ENCODE data around the gene FBXW11.

DNA sequence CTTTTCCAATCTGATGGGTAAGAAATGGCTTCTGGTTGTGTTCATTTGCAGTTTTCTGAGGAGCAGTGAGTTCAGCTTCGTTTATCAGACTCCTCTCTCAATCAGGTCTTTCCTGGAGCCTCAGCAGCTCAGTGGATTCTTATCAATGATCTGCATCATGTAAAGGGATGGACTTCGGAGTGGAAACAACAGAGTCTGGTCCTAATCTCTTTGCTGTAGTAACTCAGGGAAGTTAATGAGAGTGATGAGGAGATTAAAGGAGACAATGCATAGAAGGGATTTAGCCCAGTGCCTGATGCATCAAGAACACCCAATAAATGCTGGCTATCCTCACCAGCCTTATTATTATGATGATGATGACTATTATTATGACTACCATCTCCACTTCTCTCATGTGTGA is 173.7 kb downstream of the FBXW11 start:
- TF ChIP-seq, protein P1, sequence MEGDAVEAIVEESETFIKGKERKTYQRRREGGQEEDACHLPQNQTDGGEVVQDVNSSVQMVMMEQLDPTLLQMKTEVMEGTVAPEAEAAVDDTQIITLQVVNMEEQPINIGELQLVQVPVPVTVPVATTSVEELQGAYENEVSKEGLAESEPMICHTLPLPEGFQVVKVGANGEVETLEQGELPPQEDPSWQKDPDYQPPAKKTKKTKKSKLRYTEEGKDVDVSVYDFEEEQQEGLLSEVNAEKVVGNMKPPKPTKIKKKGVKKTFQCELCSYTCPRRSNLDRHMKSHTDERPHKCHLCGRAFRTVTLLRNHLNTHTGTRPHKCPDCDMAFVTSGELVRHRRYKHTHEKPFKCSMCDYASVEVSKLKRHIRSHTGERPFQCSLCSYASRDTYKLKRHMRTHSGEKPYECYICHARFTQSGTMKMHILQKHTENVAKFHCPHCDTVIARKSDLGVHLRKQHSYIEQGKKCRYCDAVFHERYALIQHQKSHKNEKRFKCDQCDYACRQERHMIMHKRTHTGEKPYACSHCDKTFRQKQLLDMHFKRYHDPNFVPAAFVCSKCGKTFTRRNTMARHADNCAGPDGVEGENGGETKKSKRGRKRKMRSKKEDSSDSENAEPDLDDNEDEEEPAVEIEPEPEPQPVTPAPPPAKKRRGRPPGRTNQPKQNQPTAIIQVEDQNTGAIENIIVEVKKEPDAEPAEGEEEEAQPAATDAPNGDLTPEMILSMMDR (IDR thresholded peaks at IDR 0.05 in 2 of 3, conservative IDR thresholded peaks at IDR 0.05 in 1 of 3; ENCODE audit: borderline replicate concordance in 1 of 3, insufficient read depth in 1 of 3, low read depth in 2 of 3, low read length in 2 of 3), result no peak
- TF ChIP-seq ELF1 (IDR thresholded peaks at IDR 0.05; ENCODE audit: borderline replicate concordance, low read depth) (no peak), RAD21 (IDR thresholded peaks at IDR 0.05; ENCODE audit: low read depth) (no peak), JUND (IDR thresholded peaks at IDR 0.05) (no peak), POLR2AphosphoS5 (IDR thresholded peaks at IDR 0.05; ENCODE audit: low read depth, low read length) (no peak)
